HFF-Myc (cell line): ENCODE data around the gene SRC.

Source experiments
- DNase-seq: peaks from one replicate; pipeline ENCODE4 v3.0.0-alpha.2; 2011; ENCODE audit warnings: low read depth; ENCODE audit errors: extremely low read depth
- H3K4me3 ChIP-seq: replicated peaks from 2 replicates; pipeline ENCODE4 v1.5.1; 2011; ENCODE audit warnings: low read depth, mild to moderate bottlenecking, control low read depth, low read length
- CTCF ChIP-seq: IDR thresholded peaks from 2 replicates; pipeline ENCODE4 v1.5.1; 2012; ENCODE audit warnings: mild to moderate bottlenecking, low read depth, low read length, control low read depth; ENCODE audit errors: missing control alignments

Gene SRC

GRCh38 chr20:37301558-37301957 is 44.4 kb upstream of the SRC start:
- no peak for TF ChIP-seq CTCF
- no peak for DNase-seq
- H3K4me3 ChIP-seq: no peak overlapping the region

- H3K4me3 ChIP-seq: no peak overlapping the region
- no peak for TF ChIP-seq CTCF
- DNase-seq: no peak
Measured at GRCh38 chr20:37302981-37303380, 43.0 kb upstream of the SRC start.

- no peak overlapping the region for H3K4me3 ChIP-seq
- DNase-seq: no peak
- TF ChIP-seq CTCF: no peak
Measured at GRCh38 chr20:37303637-37304036, 42.3 kb upstream of the SRC start.

- TF ChIP-seq CTCF: no peak
- no peak for DNase-seq
- no peak overlapping the region for H3K4me3 ChIP-seq
Measured at GRCh38 chr20:37305079-37305478, 40.9 kb upstream of the SRC start.

GRCh38 chr20:37305839-37306238 is 40.1 kb upstream of the SRC start:
- H3K4me3 ChIP-seq: no peak overlapping the region
- TF ChIP-seq CTCF: no peak
- DNase-seq: no peak

GRCh38 chr20:37308086-37309050 is 37.6 kb upstream of the SRC start:
- no peak for DNase-seq
- no peak overlapping the region for H3K4me3 ChIP-seq
- TF ChIP-seq CTCF: no peak

GRCh38 chr20:37309290-37309689 is 36.6 kb upstream of the SRC start:
- no peak for TF ChIP-seq CTCF
- no peak overlapping the region for H3K4me3 ChIP-seq
- DNase-seq: no peak
